Measurements from ENCODE around the gene C22orf23.

- TF ChIP-seq CTCF (IDR thresholded peaks at IDR 0.05 in 2 of 3, conservative IDR thresholded peaks at IDR 0.05 in 1 of 3; ENCODE audit: borderline replicate concordance in 1 of 3, insufficient read depth in 1 of 3, low read depth in 2 of 3, low read length in 2 of 3), result no peak
- TF ChIP-seq YY1 (IDR thresholded peaks at IDR 0.05; ENCODE audit: extremely low read depth, insufficient replicate concordance, low read depth, low read length), result no peak
- TF ChIP-seq ZNF274 (IDR thresholded peaks at IDR 0.05; ENCODE audit: low read depth, low read length), result no peak
- TF ChIP-seq REST (IDR thresholded peaks at IDR 0.05; ENCODE audit: low read depth), result no peak
- TF ChIP-seq EGR1 (IDR thresholded peaks at IDR 0.05; ENCODE audit: low read depth), result no peak
- no peak for TF ChIP-seq EZH2 (IDR thresholded peaks at IDR 0.05)
- TF ChIP-seq, protein P1, sequence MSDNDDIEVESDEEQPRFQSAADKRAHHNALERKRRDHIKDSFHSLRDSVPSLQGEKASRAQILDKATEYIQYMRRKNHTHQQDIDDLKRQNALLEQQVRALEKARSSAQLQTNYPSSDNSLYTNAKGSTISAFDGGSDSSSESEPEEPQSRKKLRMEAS (IDR thresholded peaks at IDR 0.05), result no peak
- no peak for TF ChIP-seq RAD21 (IDR thresholded peaks at IDR 0.05; ENCODE audit: low read depth)
- TF ChIP-seq SP1 (IDR thresholded peaks at IDR 0.05; ENCODE audit: low read depth), result no peak
- TF ChIP-seq POLR2AphosphoS5 (IDR thresholded peaks at IDR 0.05; ENCODE audit: low read depth, low read length), result no peak
- TF ChIP-seq SRF (IDR thresholded peaks at IDR 0.05; ENCODE audit: low read depth), result no peak
These were observed 36.9 kb upstream of the C22orf23 start for GRCh38 chr22:37990301-37990700.
